OCI-LY1 (cell line): ENCODE data around the gene SPINK9.
A peak's percentile ranks its signal among the peaks of the same experiment; 100 is the strongest.

Experiments used
- CTCF ChIP-seq: fragments of 200-600 bp; sonication (generic), shearing (Covaris generic); IDR thresholded peaks from 2 replicates; pipeline ENCODE4 v1.5.1; 2017; ENCODE audit warnings: mild to moderate bottlenecking, antibody characterized with exemption, low read length, moderate library complexity, mixed read lengths
- EZH2 ChIP-seq: fragments of 200-600 bp; sonication (generic), shearing (Covaris generic); IDR thresholded peaks from 2 replicates; pipeline ENCODE4 v1.8.0; 2017; ENCODE audit warnings: borderline replicate concordance, mixed run types, mild to moderate bottlenecking, antibody characterized with exemption, low read length, moderate library complexity, mixed read lengths

- TF ChIP-seq CTCF (peak; percentile 56), EZH2 (no peak)
Observed at GRCh38 chr5:148290271-148291195, 44.8 kb upstream of the SPINK9 start.
